Astrocyte (in vitro differentiated cells and primary cell): Measurements from ENCODE around the gene NEK9. TPM values are rescaled to one million over a fixed set of nuclear protein-coding genes. Genes with fewer than 3 reads are reported as not detected.

Experiments
- DNase-seq: peaks from one replicate; pipeline ENCODE4 v3.0.0-alpha.2; 2010; ENCODE audit warnings: low read depth
- FAIRE-seq: peaks from 2 replicates; lab custom pipeline; 2011; peaks lifted over from hg19 to GRCh38; lab: Jason Lieb, UNC
- H2AFZ ChIP-seq: 2 replicates; pipeline ENCODE4 v1.6.0; 2012; ENCODE audit warnings: low read depth, low read length, inconsistent platforms
- H3K27ac ChIP-seq: 2 replicates; pipeline ENCODE4 v1.5.1; 2011; ENCODE audit warnings: low read depth, low read length, inconsistent platforms
- H3K27me3 ChIP-seq: 2 replicates; pipeline ENCODE4 v1.6.0; 2011; ENCODE audit warnings: low read length, inconsistent platforms; ENCODE audit not compliant: insufficient read depth
- H3K36me3 ChIP-seq: 2 replicates; pipeline ENCODE4 v1.5.1; 2011; ENCODE audit warnings: low read length, inconsistent platforms; ENCODE audit not compliant: insufficient read depth
- H3K4me1 ChIP-seq: 2 replicates; pipeline ENCODE4 v1.5.1; 2011; ENCODE audit warnings: low read length, inconsistent platforms; ENCODE audit not compliant: insufficient read depth
- H3K4me2 ChIP-seq: 2 replicates; pipeline ENCODE4 v1.6.0; 2012; ENCODE audit warnings: low read length, inconsistent platforms
- H3K4me3 ChIP-seq: 2 replicates; pipeline ENCODE4 v1.5.1; 2011; ENCODE audit warnings: low read depth, mild to moderate bottlenecking, low read length, inconsistent platforms; ENCODE audit not compliant: insufficient read depth
- H3K79me2 ChIP-seq: 2 replicates; pipeline ENCODE4 v1.6.0; 2012; ENCODE audit warnings: mild to moderate bottlenecking, low read length, inconsistent platforms; ENCODE audit not compliant: insufficient read depth
- H3K9ac ChIP-seq: 2 replicates; pipeline ENCODE4 v1.6.0; 2012; ENCODE audit warnings: mild to moderate bottlenecking, low read length, inconsistent platforms
- H3K9me3 ChIP-seq: 2 replicates; pipeline ENCODE4 v1.5.1; 2012; ENCODE audit warnings: low read depth, mild to moderate bottlenecking, low read length, inconsistent platforms; ENCODE audit not compliant: insufficient read depth
- H4K20me1 ChIP-seq: 2 replicates; pipeline ENCODE4 v1.6.0; 2012; ENCODE audit warnings: low read length, inconsistent platforms; ENCODE audit not compliant: insufficient read depth
- H3K27ac Mint-ChIP-seq: one replicate; pipeline ENCODE4 v1.8.0; 2021; ENCODE audit warnings: mild to moderate bottlenecking, mixed read lengths; ENCODE audit not compliant: unreplicated experiment
- H3K27me3 Mint-ChIP-seq: one replicate; pipeline ENCODE4 v1.8.0; 2021; ENCODE audit warnings: low read depth, mixed read lengths; ENCODE audit not compliant: unreplicated experiment
- H3K36me3 Mint-ChIP-seq: one replicate; pipeline ENCODE4 v1.8.0; 2021; ENCODE audit warnings: low read depth, mixed read lengths; ENCODE audit not compliant: unreplicated experiment
- H3K4me1 Mint-ChIP-seq: one replicate; pipeline ENCODE4 v1.8.0; 2021; ENCODE audit warnings: low read depth, mixed read lengths; ENCODE audit not compliant: unreplicated experiment
- H3K4me3 Mint-ChIP-seq: one replicate; pipeline ENCODE4 v1.8.0; 2021; ENCODE audit warnings: mild to moderate bottlenecking, moderate library complexity, mixed read lengths; ENCODE audit not compliant: unreplicated experiment
- H3K9me3 Mint-ChIP-seq: one replicate; pipeline ENCODE4 v1.8.0; 2021; ENCODE audit warnings: mild to moderate bottlenecking, mixed read lengths; ENCODE audit not compliant: unreplicated experiment
- EZH2 ChIP-seq: IDR thresholded peaks from 2 replicates; pipeline ENCODE4 v1.6.1; 2012; ENCODE audit warnings: mild to moderate bottlenecking, low read length, inconsistent platforms; ENCODE audit not compliant: insufficient read depth
- total RNA-seq: library from RNA; stranded (reverse); gene quantifications from 2 replicates; pipeline ENCODE4 v1.2.1, GENCODE V29; 2021
- TF ChIP-seq, protein P1 (sequence below): IDR thresholded peaks from 2 replicates; pipeline ENCODE4 v1.5.1; 2011; ENCODE audit warnings: low read depth, mild to moderate bottlenecking, inconsistent platforms, low read length, moderate library complexity; ENCODE audit not compliant: insufficient read depth

Gene NEK9
- total RNA-seq, 1 donor from 2014 or later, result 45.2 TPM

- H3K9me3 Mint-ChIP-seq, result peaks cover 1% of the 10 kb centered on the region
- peaks cover 20% of the 10 kb centered on the region for H3K4me1 Mint-ChIP-seq
- TF ChIP-seq, protein P1, sequence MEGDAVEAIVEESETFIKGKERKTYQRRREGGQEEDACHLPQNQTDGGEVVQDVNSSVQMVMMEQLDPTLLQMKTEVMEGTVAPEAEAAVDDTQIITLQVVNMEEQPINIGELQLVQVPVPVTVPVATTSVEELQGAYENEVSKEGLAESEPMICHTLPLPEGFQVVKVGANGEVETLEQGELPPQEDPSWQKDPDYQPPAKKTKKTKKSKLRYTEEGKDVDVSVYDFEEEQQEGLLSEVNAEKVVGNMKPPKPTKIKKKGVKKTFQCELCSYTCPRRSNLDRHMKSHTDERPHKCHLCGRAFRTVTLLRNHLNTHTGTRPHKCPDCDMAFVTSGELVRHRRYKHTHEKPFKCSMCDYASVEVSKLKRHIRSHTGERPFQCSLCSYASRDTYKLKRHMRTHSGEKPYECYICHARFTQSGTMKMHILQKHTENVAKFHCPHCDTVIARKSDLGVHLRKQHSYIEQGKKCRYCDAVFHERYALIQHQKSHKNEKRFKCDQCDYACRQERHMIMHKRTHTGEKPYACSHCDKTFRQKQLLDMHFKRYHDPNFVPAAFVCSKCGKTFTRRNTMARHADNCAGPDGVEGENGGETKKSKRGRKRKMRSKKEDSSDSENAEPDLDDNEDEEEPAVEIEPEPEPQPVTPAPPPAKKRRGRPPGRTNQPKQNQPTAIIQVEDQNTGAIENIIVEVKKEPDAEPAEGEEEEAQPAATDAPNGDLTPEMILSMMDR, result no peak
- TF ChIP-seq EZH2, result no peak
- Histone ChIP-seq H3K36me3 (no peaks in the 10 kb centered on the region), H3K4me3 (no peak overlapping the region), H3K4me2 (no peak overlapping the region), H3K4me1 (no peaks in the 10 kb centered on the region), H3K27ac (no peak overlapping the region), H3K9me3 (no peaks in the 10 kb centered on the region), H2AFZ (no peak overlapping the region), H3K27me3 (no peaks in the 10 kb centered on the region), H3K79me2 (peaks cover 97% of the 10 kb centered on the region), H3K9ac (no peak overlapping the region), H4K20me1 (peaks cover 94% of the 10 kb centered on the region)
- no peak for FAIRE-seq
- no peak overlapping the region for H3K4me3 Mint-ChIP-seq
- H3K27ac Mint-ChIP-seq, result no peak overlapping the region
- no peak for DNase-seq
- H3K36me3 Mint-ChIP-seq, result peaks cover 4% of the 10 kb centered on the region
- H3K27me3 Mint-ChIP-seq, result no peaks in the 10 kb centered on the region
Observed at GRCh38 chr14:75162631-75163030, 35.8 kb upstream of the NEK9 start.

GRCh38 chr14:75158843-75159614 is 32.2 kb upstream of the NEK9 start:
- TF ChIP-seq, protein P1, result no peak
- no peak for TF ChIP-seq EZH2
- H3K27ac ChIP-seq, result no peak overlapping the region
- Mint-ChIP-seq H3K4me3 (no peak overlapping the region), H3K9me3 (peaks cover 1% of the 10 kb centered on the region), H3K27ac (no peak overlapping the region), H3K4me1 (peaks cover 14% of the 10 kb centered on the region), H3K27me3 (no peaks in the 10 kb centered on the region), H3K36me3 (peaks cover 2% of the 10 kb centered on the region)
- H3K4me2 ChIP-seq, result no peak overlapping the region
- H3K79me2 ChIP-seq, result peaks cover 90% of the 10 kb centered on the region
- no peaks in the 10 kb centered on the region for H3K9me3 ChIP-seq
- DNase-seq (no peak), FAIRE-seq (no peak)
- no peak overlapping the region for H2AFZ ChIP-seq
- H4K20me1 ChIP-seq, result peaks cover 90% of the 10 kb centered on the region
- no peaks in the 10 kb centered on the region for H3K36me3 ChIP-seq
- H3K27me3 ChIP-seq, result no peaks in the 10 kb centered on the region
- H3K4me3 ChIP-seq, result no peak overlapping the region
- H3K4me1 ChIP-seq, result peaks cover 5% of the 10 kb centered on the region
- no peak overlapping the region for H3K9ac ChIP-seq

- H3K9ac ChIP-seq, result no peak overlapping the region
- Mint-ChIP-seq H3K27ac (no peak overlapping the region), H3K9me3 (peaks cover 1% of the 10 kb centered on the region), H3K36me3 (peaks cover 2% of the 10 kb centered on the region), H3K4me3 (no peak overlapping the region), H3K27me3 (no peaks in the 10 kb centered on the region), H3K4me1 (peaks cover 14% of the 10 kb centered on the region)
- peaks cover 83% of the 10 kb centered on the region for H4K20me1 ChIP-seq
- peak; percentile 50 for FAIRE-seq
- H3K27ac ChIP-seq, result peak overlapping the region; percentile 12
- no peaks in the 10 kb centered on the region for H3K36me3 ChIP-seq
- TF ChIP-seq, protein P1, result no peak
- no peak for TF ChIP-seq EZH2
- peak; percentile 41 for DNase-seq
- no peaks in the 10 kb centered on the region for H3K27me3 ChIP-seq
- peaks cover 5% of the 10 kb centered on the region for H3K4me1 ChIP-seq
- H2AFZ ChIP-seq, result no peak overlapping the region
- H3K9me3 ChIP-seq, result no peaks in the 10 kb centered on the region
- H3K79me2 ChIP-seq, result peaks cover 86% of the 10 kb centered on the region
- no peak overlapping the region for H3K4me3 ChIP-seq
- H3K4me2 ChIP-seq, result peak overlapping the region; percentile 55
Observed at GRCh38 chr14:75156901-75157300, 30.1 kb upstream of the NEK9 start.
